ENCODE measurements around the gene MIB2.

- TF ChIP-seq BCL3 (IDR thresholded peaks at IDR 0.05; ENCODE audit: borderline replicate concordance, insufficient read depth, low read depth, low read length, poor library complexity, severe bottlenecking) (no peak), CBFB (IDR thresholded peaks at IDR 0.05; ENCODE audit: low read depth) (no peak), ETV6 (conservative IDR thresholded peaks at IDR 0.05 in 1 of 2, IDR thresholded peaks at IDR 0.05 in 1 of 2; ENCODE audit: borderline replicate concordance in 1 of 2, low read depth in 1 of 2) (no peak), NFYB (IDR thresholded peaks at IDR 0.05; ENCODE audit: insufficient read depth, low read depth, low read length) (no peak), SKIL (IDR thresholded peaks at IDR 0.05; ENCODE audit: low read depth, poor library complexity, severe bottlenecking) (no peak), RAD21 (IDR thresholded peaks at IDR 0.05; ENCODE audit: insufficient read depth, low read depth, low read length) (no peak), CTCF (IDR thresholded peaks at IDR 0.05 in 2 of 3, conservative IDR thresholded peaks at IDR 0.05 in 1 of 3; ENCODE audit: control insufficient read depth in 2 of 3, extremely low read depth in 1 of 3, insufficient read depth in 1 of 3, low read depth in 3 of 3, low read length in 3 of 3) (no peak), ZBTB40 (IDR thresholded peaks at IDR 0.05; ENCODE audit: borderline replicate concordance) (no peak)
These were observed 1.5 kb downstream of the MIB2 start for GRCh38 chr1:1616838-1617237.
